ENCODE measurements around the gene AGR3.

The AGR3 gene

GRCh38 chr7:16916105-16916639, 34.4 kb upstream of the AGR3 start:
- Histone ChIP-seq H3K9me3 (ENCODE audit: control insufficient read depth, low read length) (no peaks in the 10 kb centered on the region), H3K27me3 (ENCODE audit: control insufficient read depth, insufficient read depth, low read length) (no peaks in the 10 kb centered on the region), H3K4me3 (ENCODE audit: low read length) (no peak overlapping the region), H3K36me3 (ENCODE audit: control insufficient read depth, insufficient read depth, low read length) (no peaks in the 10 kb centered on the region), H3K4me1 (ENCODE audit: control insufficient read depth, insufficient read depth, low read length) (peaks cover 41% of the 10 kb centered on the region), H3K9ac (ENCODE audit: low read length) (no peak overlapping the region)

GRCh38 chr7:16915405-16915804, 33.6 kb upstream of the AGR3 start:
- Histone ChIP-seq H3K4me3 (ENCODE audit: low read length) (no peak overlapping the region), H3K9ac (ENCODE audit: low read length) (no peak overlapping the region), H3K27me3 (ENCODE audit: control insufficient read depth, insufficient read depth, low read length) (no peaks in the 10 kb centered on the region), H3K36me3 (ENCODE audit: control insufficient read depth, insufficient read depth, low read length) (no peaks in the 10 kb centered on the region), H3K9me3 (ENCODE audit: control insufficient read depth, low read length) (no peaks in the 10 kb centered on the region), H3K4me1 (ENCODE audit: control insufficient read depth, insufficient read depth, low read length) (peaks cover 33% of the 10 kb centered on the region)

- Histone ChIP-seq H3K4me1 (ENCODE audit: control insufficient read depth, insufficient read depth, low read length) (peaks cover 30% of the 10 kb centered on the region), H3K36me3 (ENCODE audit: control insufficient read depth, insufficient read depth, low read length) (no peaks in the 10 kb centered on the region), H3K27me3 (ENCODE audit: control insufficient read depth, insufficient read depth, low read length) (no peaks in the 10 kb centered on the region), H3K9me3 (ENCODE audit: control insufficient read depth, low read length) (no peaks in the 10 kb centered on the region), H3K4me3 (ENCODE audit: low read length) (no peak overlapping the region), H3K9ac (ENCODE audit: low read length) (no peak overlapping the region)
Observed at GRCh38 chr7:16914771-16915170, 33.0 kb upstream of the AGR3 start.

- H3K9me3 ChIP-seq (ENCODE audit: control insufficient read depth, low read length): no peaks in the 10 kb centered on the region
- no peak overlapping the region for H3K4me3 ChIP-seq (ENCODE audit: low read length)
- H3K36me3 ChIP-seq (ENCODE audit: control insufficient read depth, insufficient read depth, low read length): no peaks in the 10 kb centered on the region
- H3K27me3 ChIP-seq (ENCODE audit: control insufficient read depth, insufficient read depth, low read length): no peaks in the 10 kb centered on the region
- peaks cover 30% of the 10 kb centered on the region for H3K4me1 ChIP-seq (ENCODE audit: control insufficient read depth, insufficient read depth, low read length)
- H3K9ac ChIP-seq (ENCODE audit: low read length): no peak overlapping the region
Observed at GRCh38 chr7:16913643-16914042, 31.9 kb upstream of the AGR3 start.

- Histone ChIP-seq H3K9ac (ENCODE audit: low read length) (no peak overlapping the region), H3K36me3 (ENCODE audit: control insufficient read depth, insufficient read depth, low read length) (no peaks in the 10 kb centered on the region), H3K4me1 (ENCODE audit: control insufficient read depth, insufficient read depth, low read length) (peaks cover 20% of the 10 kb centered on the region), H3K9me3 (ENCODE audit: control insufficient read depth, low read length) (no peaks in the 10 kb centered on the region), H3K27me3 (ENCODE audit: control insufficient read depth, insufficient read depth, low read length) (no peaks in the 10 kb centered on the region), H3K4me3 (ENCODE audit: low read length) (no peak overlapping the region)
Observed at GRCh38 chr7:16912540-16912939, 30.8 kb upstream of the AGR3 start.

GRCh38 chr7:16908561-16908960, 26.8 kb upstream of the AGR3 start:
- Histone ChIP-seq H3K27me3 (ENCODE audit: control insufficient read depth, insufficient read depth, low read length) (no peaks in the 10 kb centered on the region), H3K36me3 (ENCODE audit: control insufficient read depth, insufficient read depth, low read length) (no peaks in the 10 kb centered on the region), H3K4me1 (ENCODE audit: control insufficient read depth, insufficient read depth, low read length) (peaks cover 19% of the 10 kb centered on the region), H3K9me3 (ENCODE audit: control insufficient read depth, low read length) (no peaks in the 10 kb centered on the region), H3K9ac (ENCODE audit: low read length) (no peak overlapping the region), H3K4me3 (ENCODE audit: low read length) (no peak overlapping the region)

GRCh38 chr7:16905300-16906044, 23.7 kb upstream of the AGR3 start:
- H3K36me3 ChIP-seq (ENCODE audit: control insufficient read depth, insufficient read depth, low read length): no peaks in the 10 kb centered on the region
- peak overlapping the region; percentile 27 for H3K9ac ChIP-seq (ENCODE audit: low read length)
- H3K27me3 ChIP-seq (ENCODE audit: control insufficient read depth, insufficient read depth, low read length): no peaks in the 10 kb centered on the region
- H3K9me3 ChIP-seq (ENCODE audit: control insufficient read depth, low read length): no peaks in the 10 kb centered on the region
- H3K4me3 ChIP-seq (ENCODE audit: low read length): no peak overlapping the region
- H3K4me1 ChIP-seq (ENCODE audit: control insufficient read depth, insufficient read depth, low read length): peaks cover 19% of the 10 kb centered on the region

- Histone ChIP-seq H3K36me3 (ENCODE audit: control insufficient read depth, insufficient read depth, low read length) (no peaks in the 10 kb centered on the region), H3K9ac (ENCODE audit: low read length) (no peak overlapping the region), H3K9me3 (ENCODE audit: control insufficient read depth, low read length) (no peaks in the 10 kb centered on the region), H3K4me1 (ENCODE audit: control insufficient read depth, insufficient read depth, low read length) (peaks cover 27% of the 10 kb centered on the region), H3K27me3 (ENCODE audit: control insufficient read depth, insufficient read depth, low read length) (no peaks in the 10 kb centered on the region), H3K4me3 (ENCODE audit: low read length) (no peak overlapping the region)
Observed at GRCh38 chr7:16904076-16904475, 22.3 kb upstream of the AGR3 start.

GRCh38 chr7:16900209-16900768, 18.5 kb upstream of the AGR3 start:
- Histone ChIP-seq H3K27me3 (ENCODE audit: control insufficient read depth, insufficient read depth, low read length) (no peaks in the 10 kb centered on the region), H3K4me1 (ENCODE audit: control insufficient read depth, insufficient read depth, low read length) (peaks cover 8% of the 10 kb centered on the region), H3K9me3 (ENCODE audit: control insufficient read depth, low read length) (no peaks in the 10 kb centered on the region), H3K36me3 (ENCODE audit: control insufficient read depth, insufficient read depth, low read length) (no peaks in the 10 kb centered on the region), H3K4me3 (ENCODE audit: low read length) (no peak overlapping the region), H3K9ac (ENCODE audit: low read length) (no peak overlapping the region)

GRCh38 chr7:16891874-16892643, 10.3 kb upstream of the AGR3 start:
- H3K36me3 ChIP-seq (ENCODE audit: control insufficient read depth, insufficient read depth, low read length): no peaks in the 10 kb centered on the region

GRCh38 chr7:16891338-16891737, 9.6 kb upstream of the AGR3 start:
- H3K36me3 ChIP-seq (ENCODE audit: control insufficient read depth, insufficient read depth, low read length): no peaks in the 10 kb centered on the region
- no peaks in the 10 kb centered on the region for H3K27me3 ChIP-seq (ENCODE audit: control insufficient read depth, insufficient read depth, low read length)
- H3K9me3 ChIP-seq (ENCODE audit: control insufficient read depth, low read length): no peaks in the 10 kb centered on the region
- H3K4me3 ChIP-seq (ENCODE audit: low read length): no peak overlapping the region
- H3K9ac ChIP-seq (ENCODE audit: low read length): no peak overlapping the region
- H3K4me1 ChIP-seq (ENCODE audit: control insufficient read depth, insufficient read depth, low read length): peaks cover 14% of the 10 kb centered on the region

More at GRCh38 chr7:16891874-16892643, 10.3 kb upstream of the AGR3 start:
- Histone ChIP-seq H3K9ac (ENCODE audit: low read length) (no peak overlapping the region), H3K4me3 (ENCODE audit: low read length) (peak overlapping the region; percentile 2), H3K27me3 (ENCODE audit: control insufficient read depth, insufficient read depth, low read length) (no peaks in the 10 kb centered on the region), H3K4me1 (ENCODE audit: control insufficient read depth, insufficient read depth, low read length) (peaks cover 14% of the 10 kb centered on the region), H3K9me3 (ENCODE audit: control insufficient read depth, low read length) (no peaks in the 10 kb centered on the region)

- no peak overlapping the region for H3K4me3 ChIP-seq (ENCODE audit: low read length)
- H3K9me3 ChIP-seq (ENCODE audit: control insufficient read depth, low read length): no peaks in the 10 kb centered on the region
- no peaks in the 10 kb centered on the region for H3K27me3 ChIP-seq (ENCODE audit: control insufficient read depth, insufficient read depth, low read length)
- H3K36me3 ChIP-seq (ENCODE audit: control insufficient read depth, insufficient read depth, low read length): no peaks in the 10 kb centered on the region
- no peak overlapping the region for H3K9ac ChIP-seq (ENCODE audit: low read length)
- H3K4me1 ChIP-seq (ENCODE audit: control insufficient read depth, insufficient read depth, low read length): peaks cover 14% of the 10 kb centered on the region
Observed at GRCh38 chr7:16889851-16890415, 8.2 kb upstream of the AGR3 start.
